NAMALWA (cell line): Measurements from ENCODE around the gene ATG16L1.
"Not testable (repeated sequence)": the region's sequence is repeated elsewhere in the genome, so short reads cannot be mapped to it uniquely, and the experiment has no call there.

Experiments
- DNase-seq: peaks from one replicate; pipeline ENCODE4 v3.0.0-alpha.2; 2015; ENCODE audit warnings: low spot score

The ATG16L1 gene

DNA sequence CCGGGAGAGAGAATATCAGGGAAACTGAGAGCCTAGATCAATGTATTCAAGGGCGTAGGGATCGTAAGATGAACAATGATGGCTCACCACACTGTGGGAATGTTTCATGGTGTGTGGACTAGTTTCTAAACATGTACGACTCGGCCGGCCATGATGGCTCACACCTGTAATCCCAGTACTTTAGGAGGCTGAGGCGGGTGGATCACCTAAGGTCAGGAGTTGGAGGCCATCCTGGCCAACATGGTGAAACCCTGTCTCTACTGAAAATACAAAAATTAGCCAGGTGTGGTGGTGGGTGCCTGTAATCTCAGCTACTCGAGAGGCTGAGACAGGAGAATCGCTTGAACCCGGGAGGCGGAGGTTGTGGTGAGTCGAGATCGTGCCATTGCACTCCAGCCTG lies 84.6 kb downstream of the ATG16L1 start:
- not testable (repeated sequence) for DNase-seq

DNA sequence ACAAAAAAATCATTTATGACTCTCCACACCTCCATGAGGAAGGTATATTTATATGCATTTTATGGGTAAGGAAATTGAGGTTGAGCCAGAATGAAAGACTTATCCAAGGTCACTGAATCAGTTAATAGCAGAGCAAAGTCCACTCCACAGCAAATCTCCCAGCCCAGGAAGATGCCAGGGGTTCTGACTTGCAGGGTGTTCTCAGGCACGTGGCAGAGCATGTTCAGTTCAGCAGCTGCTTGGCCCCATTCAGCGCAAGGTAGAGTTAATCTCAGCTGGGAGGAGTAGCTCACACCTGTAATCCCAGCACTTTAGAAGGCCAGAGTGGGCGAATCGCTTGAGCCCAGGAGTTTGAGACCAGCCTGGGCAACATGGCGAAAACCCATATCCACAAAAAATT lies 85.1 kb downstream of the ATG16L1 start:
- no peak for DNase-seq

DNA sequence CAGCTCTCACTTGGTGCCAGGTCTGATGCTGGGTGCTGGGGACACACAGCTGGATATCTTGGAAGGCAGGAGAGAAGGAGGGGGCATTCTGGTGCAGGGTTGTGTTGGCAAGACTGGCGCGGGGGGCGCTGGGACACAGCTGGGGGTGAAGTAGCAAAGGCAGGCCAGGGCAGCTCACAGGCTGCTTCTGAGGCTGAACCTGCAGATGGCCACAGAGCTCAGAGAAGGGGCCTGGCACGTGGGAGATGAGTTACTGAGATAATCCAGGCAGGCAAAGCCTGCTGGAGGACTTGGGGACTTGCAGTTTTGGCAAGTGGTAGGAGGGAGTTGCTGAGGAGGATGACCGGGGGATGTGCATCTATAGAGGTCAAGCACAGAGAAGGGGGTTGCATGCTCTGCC lies 86.6 kb downstream of the ATG16L1 start:
- no peak for DNase-seq

DNA sequence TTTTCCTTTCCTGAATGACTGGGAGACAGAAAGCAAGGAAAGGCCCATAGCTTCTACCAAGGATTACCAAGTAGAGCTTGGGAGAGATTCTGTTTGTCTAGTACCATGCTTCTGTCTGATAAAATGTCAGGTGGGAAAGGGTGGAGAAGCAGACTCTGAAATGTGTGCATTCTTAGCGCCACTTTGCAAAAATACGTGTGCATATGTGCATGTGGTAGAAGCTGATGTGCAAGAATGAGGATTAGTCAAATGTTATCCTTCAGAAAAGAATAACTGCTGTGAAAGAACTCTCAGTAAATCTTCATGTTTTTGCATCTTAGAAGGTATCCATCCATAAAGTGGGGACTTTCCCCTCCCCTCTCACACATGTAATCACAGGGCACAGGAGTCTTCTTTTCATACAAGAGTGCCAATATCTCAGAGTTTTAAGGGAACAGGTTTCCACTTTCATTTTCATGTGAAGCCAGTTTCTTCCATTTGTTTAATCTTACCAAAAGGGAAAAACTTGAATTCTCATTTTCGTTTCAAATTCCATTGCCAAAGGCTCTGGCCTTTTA lies 87.4 kb downstream of the ATG16L1 start:
- no peak for DNase-seq

GRCh38 chr2:233339427-233339826 lies 88.0 kb downstream of the ATG16L1 start:
- DNase-seq, result no peak

GRCh38 chr2:233341296-233341695 lies 89.8 kb downstream of the ATG16L1 start:
- no peak for DNase-seq

DNA sequence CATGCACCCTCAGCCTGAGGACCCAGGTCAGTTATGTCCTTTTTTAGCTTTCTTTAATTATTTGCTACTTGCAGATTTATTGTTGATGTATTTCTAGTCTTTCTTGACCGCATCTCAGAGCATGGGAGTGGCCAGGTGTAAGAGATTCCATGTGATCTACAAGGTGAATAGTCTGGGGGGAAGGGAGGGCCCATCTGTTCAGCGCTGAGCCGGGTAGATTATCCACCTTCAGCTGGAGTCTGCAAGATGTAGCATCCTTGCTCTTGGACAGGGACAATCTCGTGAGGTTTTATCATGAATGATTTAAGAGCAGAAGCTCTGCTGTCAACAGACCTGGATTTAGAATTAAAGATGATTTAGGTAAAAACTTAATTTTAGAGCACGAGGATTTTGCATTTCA lies 90.8 kb downstream of the ATG16L1 start:
- DNase-seq, result no peak

- no peak for DNase-seq
Observed at GRCh38 chr2:233343171-233343705, 91.8 kb downstream of the ATG16L1 start.
